ENCODE data around the gene UBE2I. TPM values are rescaled to one million over a fixed set of nuclear protein-coding genes. Genes with fewer than 3 reads are reported as not detected.

UBE2I gene
- total RNA-seq, 2 experiments from 2014 or later = 122 to 323 TPM

GRCh38 chr16:1282324-1282973 lies 27.0 kb upstream of the UBE2I start:
- no peak for DNase-seq (ENCODE audit: low spot score)
- Histone ChIP-seq H3K9me2 (ENCODE audit: insufficient read depth, low read length) (no peaks in the 10 kb centered on the region), H3K79me2 (ENCODE audit: insufficient read depth, low read depth, low read length) (no peaks in the 10 kb centered on the region), H4K20me1 (ENCODE audit: insufficient read depth, low read length) (no peaks in the 10 kb centered on the region), H3K4me1 (ENCODE audit: insufficient read depth, low read length, poor library complexity, severe bottlenecking) (no peaks in the 10 kb centered on the region), H2AFZ (ENCODE audit: low read length) (no peak overlapping the region), H3K4me2 (ENCODE audit: low read length) (no peak overlapping the region), H3K36me3 (ENCODE audit: insufficient read depth, low read length) (no peaks in the 10 kb centered on the region), H3K9me3 (ENCODE audit: low read length) (no peaks in the 10 kb centered on the region), H3K27ac (ENCODE audit: low read depth, low read length, poor library complexity, severe bottlenecking) (no peak overlapping the region), H3K4me3 (ENCODE audit: low read depth, low read length, poor library complexity, severe bottlenecking) (no peak overlapping the region)
- ChIA-PET CTCF (ENCODE audit: unreplicated experiment) (no interaction called here), POLR2A (no interaction called here)
- intact Hi-C loops (cut with micrococcal nuclease; ENCODE audit: unreplicated experiment) = no loop called here
- TF ChIP-seq, protein P1, sequence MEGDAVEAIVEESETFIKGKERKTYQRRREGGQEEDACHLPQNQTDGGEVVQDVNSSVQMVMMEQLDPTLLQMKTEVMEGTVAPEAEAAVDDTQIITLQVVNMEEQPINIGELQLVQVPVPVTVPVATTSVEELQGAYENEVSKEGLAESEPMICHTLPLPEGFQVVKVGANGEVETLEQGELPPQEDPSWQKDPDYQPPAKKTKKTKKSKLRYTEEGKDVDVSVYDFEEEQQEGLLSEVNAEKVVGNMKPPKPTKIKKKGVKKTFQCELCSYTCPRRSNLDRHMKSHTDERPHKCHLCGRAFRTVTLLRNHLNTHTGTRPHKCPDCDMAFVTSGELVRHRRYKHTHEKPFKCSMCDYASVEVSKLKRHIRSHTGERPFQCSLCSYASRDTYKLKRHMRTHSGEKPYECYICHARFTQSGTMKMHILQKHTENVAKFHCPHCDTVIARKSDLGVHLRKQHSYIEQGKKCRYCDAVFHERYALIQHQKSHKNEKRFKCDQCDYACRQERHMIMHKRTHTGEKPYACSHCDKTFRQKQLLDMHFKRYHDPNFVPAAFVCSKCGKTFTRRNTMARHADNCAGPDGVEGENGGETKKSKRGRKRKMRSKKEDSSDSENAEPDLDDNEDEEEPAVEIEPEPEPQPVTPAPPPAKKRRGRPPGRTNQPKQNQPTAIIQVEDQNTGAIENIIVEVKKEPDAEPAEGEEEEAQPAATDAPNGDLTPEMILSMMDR (conservative IDR thresholded peaks at IDR 0.05; ENCODE audit: low read length) = no peak
- no peak for TF ChIP-seq EZH2phosphoT487 (IDR thresholded peaks at IDR 0.05; ENCODE audit: borderline replicate concordance, low read depth, low read length)
- no TSS peak for BruUV-seq (replicated peaks)

GRCh38 chr16:1283296-1283695 lies 26.1 kb upstream of the UBE2I start:
- Histone ChIP-seq H3K36me3 (ENCODE audit: insufficient read depth, low read length) (no peaks in the 10 kb centered on the region), H3K79me2 (ENCODE audit: insufficient read depth, low read depth, low read length) (no peaks in the 10 kb centered on the region), H3K9me3 (ENCODE audit: low read length) (no peaks in the 10 kb centered on the region), H4K20me1 (ENCODE audit: insufficient read depth, low read length) (no peaks in the 10 kb centered on the region), H3K27ac (ENCODE audit: low read depth, low read length, poor library complexity, severe bottlenecking) (no peak overlapping the region), H2AFZ (ENCODE audit: low read length) (no peak overlapping the region), H3K9me2 (ENCODE audit: insufficient read depth, low read length) (no peaks in the 10 kb centered on the region), H3K4me1 (ENCODE audit: insufficient read depth, low read length, poor library complexity, severe bottlenecking) (no peaks in the 10 kb centered on the region), H3K4me2 (ENCODE audit: low read length) (no peak overlapping the region), H3K4me3 (ENCODE audit: low read depth, low read length, poor library complexity, severe bottlenecking) (no peak overlapping the region)
- no TSS peak for BruUV-seq (replicated peaks)
- DNase-seq (ENCODE audit: low spot score) = no peak
- TF ChIP-seq, protein P1 (conservative IDR thresholded peaks at IDR 0.05; ENCODE audit: low read length) = no peak
- TF ChIP-seq EZH2phosphoT487 (IDR thresholded peaks at IDR 0.05; ENCODE audit: borderline replicate concordance, low read depth, low read length) = no peak
- intact Hi-C loops (cut with micrococcal nuclease; ENCODE audit: unreplicated experiment) = no loop called here
- CTCF ChIA-PET (ENCODE audit: unreplicated experiment) = no interaction called here
- POLR2A ChIA-PET = no interaction called here

- no peak for DNase-seq (ENCODE audit: low spot score)
- no peaks in the 10 kb centered on the region for H3K79me2 ChIP-seq (ENCODE audit: insufficient read depth, low read depth, low read length)
- no peaks in the 10 kb centered on the region for H3K9me3 ChIP-seq (ENCODE audit: low read length)
- H3K27ac ChIP-seq (ENCODE audit: low read depth, low read length, poor library complexity, severe bottlenecking) = no peak overlapping the region
- H4K20me1 ChIP-seq (ENCODE audit: insufficient read depth, low read length) = no peaks in the 10 kb centered on the region
- CTCF ChIA-PET (ENCODE audit: unreplicated experiment) = no interaction called here
- TF ChIP-seq, protein P1 (conservative IDR thresholded peaks at IDR 0.05; ENCODE audit: low read length) = no peak
- no peak overlapping the region for H3K4me2 ChIP-seq (ENCODE audit: low read length)
- no TSS peak for BruUV-seq (replicated peaks)
- intact Hi-C loops (cut with micrococcal nuclease; ENCODE audit: unreplicated experiment) = no loop called here
- H3K4me3 ChIP-seq (ENCODE audit: low read depth, low read length, poor library complexity, severe bottlenecking) = no peak overlapping the region
- H3K9me2 ChIP-seq (ENCODE audit: insufficient read depth, low read length) = no peaks in the 10 kb centered on the region
- H2AFZ ChIP-seq (ENCODE audit: low read length) = no peak overlapping the region
- H3K36me3 ChIP-seq (ENCODE audit: insufficient read depth, low read length) = no peaks in the 10 kb centered on the region
- no peaks in the 10 kb centered on the region for H3K4me1 ChIP-seq (ENCODE audit: insufficient read depth, low read length, poor library complexity, severe bottlenecking)
- POLR2A ChIA-PET = no interaction called here
Measured at GRCh38 chr16:1283996-1284616, 25.3 kb upstream of the UBE2I start.

Measured in OCI-LY7 (cell line).